Skin epidermis (tissue), 12 donors: Measurements from ENCODE around the gene ZNF469.

Experiments
- H3K27ac ChIP-seq, 21 experiments: fragments of 200-600 bp; sonication (generic) in 11 of 21; one replicate each; pipeline ENCODE4 v1.5.0; 2020; ENCODE audit warnings: mild to moderate bottlenecking in 3 of 21, inconsistent platforms in 2 of 21, moderate library complexity in 2 of 21
- H3K4me3 ChIP-seq, 7 experiments: fragments of 200-600 bp; sonication (generic) in 2 of 7; one replicate each; pipeline ENCODE4 v1.5.0; 2020; ENCODE audit warnings: inconsistent platforms in 2 of 7, mild to moderate bottlenecking in 2 of 7, moderate library complexity in 1 of 7

ZNF469 gene

GRCh38 chr16:88375996-88376834 is 6.5 kb upstream of the ZNF469 start:
- no peak overlapping the region for H3K27ac ChIP-seq
- no peak overlapping the region for H3K4me3 ChIP-seq

- H3K27ac ChIP-seq = peak overlapping the region in 1 of 21 experiments; percentile 9
- H3K4me3 ChIP-seq = no peak overlapping the region
These were observed 5.7 kb upstream of the ZNF469 start for GRCh38 chr16:88376835-88377726.

GRCh38 chr16:88377961-88378360 is 4.8 kb upstream of the ZNF469 start:
- Histone ChIP-seq H3K4me3 (no peak overlapping the region), H3K27ac (no peak overlapping the region)

GRCh38 chr16:88378401-88378800 is 4.4 kb upstream of the ZNF469 start:
- H3K4me3 ChIP-seq = no peak overlapping the region

GRCh38 chr16:88378836-88379693 is 3.7 kb upstream of the ZNF469 start:
- Histone ChIP-seq H3K27ac (no peak overlapping the region), H3K4me3 (no peak overlapping the region)

More at GRCh38 chr16:88378401-88378800, 4.4 kb upstream of the ZNF469 start:
- H3K27ac ChIP-seq = no peak overlapping the region

- Histone ChIP-seq H3K4me3 (no peak overlapping the region), H3K27ac (no peak overlapping the region)
These were observed 3.1 kb upstream of the ZNF469 start for GRCh38 chr16:88379694-88380040.

- H3K4me3 ChIP-seq = no peak overlapping the region
- H3K27ac ChIP-seq = no peak overlapping the region
These were observed 2.7 kb upstream of the ZNF469 start for GRCh38 chr16:88380099-88380498.

GRCh38 chr16:88380619-88381018 is 2.1 kb upstream of the ZNF469 start:
- Histone ChIP-seq H3K27ac (no peak overlapping the region), H3K4me3 (no peak overlapping the region)

GRCh38 chr16:88381820-88382451 is 823 bp upstream of the ZNF469 start:
- Histone ChIP-seq H3K27ac (peak overlapping the region in 3 of 21 experiments; percentile 57 to 84 (median 57)), H3K4me3 (no peak overlapping the region)

- Histone ChIP-seq H3K27ac (peak overlapping the region in 14 of 21 experiments; percentile 17 to 84 (median 51)), H3K4me3 (peak overlapping the region; percentile 23 to 42 (median 34))
These were observed 852 bp downstream of the ZNF469 start for GRCh38 chr16:88383401-88384221.

GRCh38 chr16:88384222-88385111 is 1.7 kb downstream of the ZNF469 start:
- Histone ChIP-seq H3K27ac (peak overlapping the region in 8 of 21 experiments; percentile 17 to 84 (median 63)), H3K4me3 (peak overlapping the region in 6 of 7 experiments; percentile 26 to 42 (median 38))

GRCh38 chr16:88385112-88385594 is 2.4 kb downstream of the ZNF469 start:
- Histone ChIP-seq H3K27ac (peak overlapping the region in 1 of 21 experiments; percentile 76), H3K4me3 (no peak overlapping the region)

GRCh38 chr16:88385831-88386815 is 3.4 kb downstream of the ZNF469 start:
- no peak overlapping the region for H3K4me3 ChIP-seq
- peak overlapping the region in 1 of 21 experiments; percentile 29 for H3K27ac ChIP-seq

GRCh38 chr16:88387180-88387765 is 4.5 kb downstream of the ZNF469 start:
- Histone ChIP-seq H3K4me3 (no peak overlapping the region), H3K27ac (peak overlapping the region in 8 of 21 experiments; percentile 2 to 55 (median 20))

GRCh38 chr16:88387941-88388627 is 5.3 kb downstream of the ZNF469 start:
- Histone ChIP-seq H3K27ac (peak overlapping the region in 8 of 21 experiments; percentile 2 to 55 (median 20)), H3K4me3 (no peak overlapping the region)
